Neural progenitor cell (in vitro differentiated cells): ENCODE measurements around the gene RMDN3. TPM values are rescaled to one million over a fixed set of nuclear protein-coding genes. Genes with fewer than 3 reads are reported as not detected.

Experiments used
- DNase-seq: peaks from one replicate; pipeline ENCODE4 v3.0.0-alpha.2; 2016; ENCODE audit warnings: low spot score
- H2AFZ ChIP-seq: fragments of 200-600 bp; sonication (generic); replicated peaks from 2 replicates; pipeline ENCODE4 v1.6.1; 2016; ENCODE audit warnings: antibody characterized with exemption
- H3F3A ChIP-seq: fragments of 200-600 bp; sonication (generic); 2 replicates; pipeline ENCODE4 v1.6.1; 2016; ENCODE audit warnings: antibody characterized with exemption, low read depth
- H3K27ac ChIP-seq: fragments of 200-600 bp; sonication (generic); 2 replicates; pipeline ENCODE4 v1.5.1; 2016; ENCODE audit warnings: mild to moderate bottlenecking
- H3K27me3 ChIP-seq: fragments of 200-600 bp; sonication (generic); 2 replicates; pipeline ENCODE4 v1.6.1; 2016; ENCODE audit warnings: mild to moderate bottlenecking, moderate library complexity
- H3K36me3 ChIP-seq: fragments of 200-600 bp; sonication (generic); 2 replicates; pipeline ENCODE4 v1.5.1; 2016
- H3K4me1 ChIP-seq: fragments of 200-600 bp; sonication (generic); 2 replicates; pipeline ENCODE4 v1.6.1; 2016; ENCODE audit warnings: mixed run types
- H3K4me2 ChIP-seq: fragments of 200-600 bp; sonication (generic); 2 replicates; pipeline ENCODE4 v1.6.1; 2016
- H3K4me3 ChIP-seq: fragments of 200-600 bp; sonication (generic); 2 replicates; pipeline ENCODE4 v1.5.1; 2016
- H3K79me2 ChIP-seq: fragments of 200-600 bp; sonication (generic); 2 replicates; pipeline ENCODE4 v1.6.1; 2016; ENCODE audit warnings: low read depth
- H3K9ac ChIP-seq: fragments of 200-600 bp; sonication (generic); 2 replicates; pipeline ENCODE4 v1.6.1; 2016
- H3K9me3 ChIP-seq: fragments of 200-600 bp; sonication (generic); 2 replicates; pipeline ENCODE4 v1.5.1; 2016; ENCODE audit warnings: low read depth
- H4K20me1 ChIP-seq: fragments of 200-600 bp; sonication (generic); 2 replicates; pipeline ENCODE4 v1.6.1; 2016; ENCODE audit warnings: low read depth
- H3K27ac Mint-ChIP-seq: 3 replicates; pipeline ENCODE4 v1.8.0; 2021; ENCODE audit warnings: mixed read lengths
- H3K27me3 Mint-ChIP-seq: 2 replicates; pipeline ENCODE4 v1.8.0; 2022; ENCODE audit warnings: low read depth, mild to moderate bottlenecking, inconsistent platforms, moderate library complexity, mixed read lengths; ENCODE audit not compliant: insufficient read depth
- H3K36me3 Mint-ChIP-seq: 3 replicates; pipeline ENCODE4 v1.8.0; 2021; ENCODE audit warnings: mixed read lengths
- H3K4me1 Mint-ChIP-seq: 3 replicates; pipeline ENCODE4 v1.8.0; 2021; ENCODE audit warnings: mixed read lengths
- H3K4me3 Mint-ChIP-seq: 3 replicates; pipeline ENCODE4 v1.8.0; 2021; ENCODE audit warnings: mild to moderate bottlenecking, moderate library complexity, mixed read lengths
- H3K9me3 Mint-ChIP-seq: 3 replicates; pipeline ENCODE4 v1.8.0; 2020; ENCODE audit warnings: mixed read lengths
- EZH2 ChIP-seq: fragments of 200-600 bp; sonication (generic); IDR thresholded peaks from 2 replicates; pipeline ENCODE4 v1.6.1; 2017; ENCODE audit warnings: antibody characterized with exemption, mild to moderate bottlenecking, moderate library complexity
- EZH2phosphoT487 ChIP-seq: fragments of 200-600 bp; sonication (generic); IDR thresholded peaks from 2 replicates; pipeline ENCODE4 v1.6.1; 2017; ENCODE audit warnings: antibody characterized with exemption
- total RNA-seq: library from RNA; depleted of rRNA; stranded (reverse); fragments of >200 nt; gene quantifications from 2 replicates; pipeline ENCODE4 v1.2.3, GENCODE V29; 2015; ENCODE audit warnings: low replicate concordance
- TF ChIP-seq, protein P1 (sequence below): fragments of 200-600 bp; sonication (generic); IDR thresholded peaks from 2 replicates; pipeline ENCODE4 v1.5.1; 2017; ENCODE audit warnings: antibody characterized with exemption, mild to moderate bottlenecking

The RMDN3 gene
- total RNA-seq, 1 donor from 2014 or later = 13.2 TPM

DNA sequence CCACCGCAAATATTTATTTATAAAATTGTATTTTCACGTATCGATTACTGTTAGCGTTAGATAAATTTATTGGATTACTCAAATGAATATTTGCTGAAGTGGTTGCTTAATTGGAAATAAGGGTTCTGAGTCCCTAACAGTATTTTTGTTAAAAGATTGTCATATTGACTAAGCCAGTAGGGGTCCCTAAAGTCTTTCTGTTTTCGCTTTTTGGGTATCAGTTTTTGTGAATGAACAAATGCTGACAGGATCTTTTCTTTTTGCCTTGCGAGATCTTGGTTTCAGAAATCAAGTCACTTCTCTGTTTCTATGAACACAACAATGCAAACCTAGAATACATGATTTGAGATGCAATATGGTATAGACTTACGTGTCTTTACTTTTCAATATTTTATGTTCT lies 53.0 kb downstream of the RMDN3 start:
- H3K9me3 ChIP-seq = no peaks in the 10 kb centered on the region
- Mint-ChIP-seq H3K27ac (no peak overlapping the region), H3K9me3 (no peaks in the 10 kb centered on the region), H3K4me3 (no peak overlapping the region), H3K36me3 (peaks cover 11% of the 10 kb centered on the region), H3K4me1 (no peaks in the 10 kb centered on the region), H3K27me3 (no peaks in the 10 kb centered on the region)
- H3K4me2 ChIP-seq = no peak overlapping the region
- H3K4me3 ChIP-seq = no peak overlapping the region
- DNase-seq = no peak
- H2AFZ ChIP-seq = no peak overlapping the region
- H3K27me3 ChIP-seq = no peaks in the 10 kb centered on the region
- H3K36me3 ChIP-seq = peaks cover 13% of the 10 kb centered on the region
- no peaks in the 10 kb centered on the region for H3F3A ChIP-seq
- TF ChIP-seq EZH2phosphoT487 (no peak), EZH2 (no peak)
- TF ChIP-seq, protein P1, sequence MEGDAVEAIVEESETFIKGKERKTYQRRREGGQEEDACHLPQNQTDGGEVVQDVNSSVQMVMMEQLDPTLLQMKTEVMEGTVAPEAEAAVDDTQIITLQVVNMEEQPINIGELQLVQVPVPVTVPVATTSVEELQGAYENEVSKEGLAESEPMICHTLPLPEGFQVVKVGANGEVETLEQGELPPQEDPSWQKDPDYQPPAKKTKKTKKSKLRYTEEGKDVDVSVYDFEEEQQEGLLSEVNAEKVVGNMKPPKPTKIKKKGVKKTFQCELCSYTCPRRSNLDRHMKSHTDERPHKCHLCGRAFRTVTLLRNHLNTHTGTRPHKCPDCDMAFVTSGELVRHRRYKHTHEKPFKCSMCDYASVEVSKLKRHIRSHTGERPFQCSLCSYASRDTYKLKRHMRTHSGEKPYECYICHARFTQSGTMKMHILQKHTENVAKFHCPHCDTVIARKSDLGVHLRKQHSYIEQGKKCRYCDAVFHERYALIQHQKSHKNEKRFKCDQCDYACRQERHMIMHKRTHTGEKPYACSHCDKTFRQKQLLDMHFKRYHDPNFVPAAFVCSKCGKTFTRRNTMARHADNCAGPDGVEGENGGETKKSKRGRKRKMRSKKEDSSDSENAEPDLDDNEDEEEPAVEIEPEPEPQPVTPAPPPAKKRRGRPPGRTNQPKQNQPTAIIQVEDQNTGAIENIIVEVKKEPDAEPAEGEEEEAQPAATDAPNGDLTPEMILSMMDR = peak; percentile 22
- no peak overlapping the region for H3K27ac ChIP-seq
- H3K4me1 ChIP-seq = no peaks in the 10 kb centered on the region
- H4K20me1 ChIP-seq = peaks cover 4% of the 10 kb centered on the region
- H3K9ac ChIP-seq = no peak overlapping the region
- peaks cover 3% of the 10 kb centered on the region for H3K79me2 ChIP-seq

DNA sequence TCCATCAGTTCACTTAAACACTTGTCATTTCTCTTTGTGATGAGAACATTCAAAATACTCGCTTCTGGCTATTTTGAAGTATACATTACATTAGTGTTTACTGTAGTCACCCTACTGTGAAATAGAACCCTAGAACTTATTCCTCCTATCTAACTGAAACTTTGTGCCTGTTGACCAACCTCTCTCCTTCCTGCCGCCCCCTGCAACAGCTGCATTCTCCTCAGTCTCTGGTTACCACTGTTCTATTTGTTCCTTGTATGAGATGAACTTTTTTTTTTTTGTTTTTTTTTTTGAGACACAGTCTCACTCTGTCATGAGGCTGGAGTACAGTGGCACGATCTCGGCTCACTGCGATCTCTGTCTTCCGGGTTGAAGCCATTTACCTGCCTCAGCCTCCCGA lies 57.1 kb downstream of the RMDN3 start:
- Mint-ChIP-seq H3K4me1 (peaks cover 15% of the 10 kb centered on the region), H3K4me3 (no peak overlapping the region), H3K36me3 (peaks cover 10% of the 10 kb centered on the region), H3K27me3 (peaks cover 5% of the 10 kb centered on the region), H3K9me3 (no peaks in the 10 kb centered on the region), H3K27ac (no peak overlapping the region)
- H4K20me1 ChIP-seq = peaks cover 4% of the 10 kb centered on the region
- no peak overlapping the region for H2AFZ ChIP-seq
- no peaks in the 10 kb centered on the region for H3K27me3 ChIP-seq
- H3F3A ChIP-seq = peaks cover 21% of the 10 kb centered on the region
- H3K27ac ChIP-seq = no peak overlapping the region
- H3K4me1 ChIP-seq = peaks cover 4% of the 10 kb centered on the region
- no peak for TF ChIP-seq EZH2phosphoT487
- TF ChIP-seq, protein P1 = no peak
- no peak for TF ChIP-seq EZH2
- H3K9me3 ChIP-seq = no peaks in the 10 kb centered on the region
- H3K9ac ChIP-seq = no peak overlapping the region
- peaks cover 29% of the 10 kb centered on the region for H3K79me2 ChIP-seq
- peaks cover 7% of the 10 kb centered on the region for H3K36me3 ChIP-seq
- H3K4me3 ChIP-seq = no peak overlapping the region
- no peak overlapping the region for H3K4me2 ChIP-seq
- no peak for DNase-seq

DNA sequence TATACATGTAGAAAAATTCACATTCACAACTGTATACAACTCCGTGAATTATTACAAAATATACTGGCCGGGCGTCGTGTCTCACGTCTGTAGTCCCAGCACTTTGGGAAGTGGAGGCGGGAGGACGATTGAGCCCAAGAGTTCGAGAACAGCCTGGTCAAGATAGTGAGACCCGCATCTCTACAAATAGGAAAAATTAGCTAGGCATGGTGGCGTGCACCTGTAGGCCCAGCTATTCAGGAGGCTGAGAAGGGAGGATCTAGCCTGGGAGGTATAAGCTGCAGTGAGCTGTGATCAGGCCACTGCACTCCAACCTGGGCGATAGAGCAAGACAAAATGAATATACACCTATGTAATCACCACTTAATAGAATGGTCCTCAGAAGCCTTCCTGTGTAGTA lies 58.8 kb downstream of the RMDN3 start:
- DNase-seq = no peak
- peaks cover 4% of the 10 kb centered on the region for H3K4me1 ChIP-seq
- Mint-ChIP-seq H3K4me1 (peaks cover 15% of the 10 kb centered on the region), H3K9me3 (no peaks in the 10 kb centered on the region), H3K4me3 (peak overlapping the region; percentile 98), H3K36me3 (peaks cover 4% of the 10 kb centered on the region), H3K27me3 (peaks cover 5% of the 10 kb centered on the region), H3K27ac (no peak overlapping the region)
- H3F3A ChIP-seq = peaks cover 21% of the 10 kb centered on the region
- H3K27ac ChIP-seq = no peak overlapping the region
- no peak overlapping the region for H2AFZ ChIP-seq
- H3K79me2 ChIP-seq = peaks cover 29% of the 10 kb centered on the region
- peaks cover 4% of the 10 kb centered on the region for H4K20me1 ChIP-seq
- no peak overlapping the region for H3K9ac ChIP-seq
- peak overlapping the region; percentile 75 for H3K4me3 ChIP-seq
- H3K27me3 ChIP-seq = no peaks in the 10 kb centered on the region
- H3K36me3 ChIP-seq = peaks cover 7% of the 10 kb centered on the region
- H3K9me3 ChIP-seq = no peaks in the 10 kb centered on the region
- H3K4me2 ChIP-seq = peak overlapping the region; percentile 91
- no peak for TF ChIP-seq EZH2phosphoT487
- TF ChIP-seq, protein P1 = no peak
- TF ChIP-seq EZH2 = no peak
